ENCODE results near the gene GNAT1. TPM values are rescaled to one million over a fixed set of nuclear protein-coding genes. Genes with fewer than 3 reads are reported as not detected.

Gene GNAT1
- total RNA-seq, 2 donors from 2014 or later, result 0.54 TPM; not detected in 1

DNA sequence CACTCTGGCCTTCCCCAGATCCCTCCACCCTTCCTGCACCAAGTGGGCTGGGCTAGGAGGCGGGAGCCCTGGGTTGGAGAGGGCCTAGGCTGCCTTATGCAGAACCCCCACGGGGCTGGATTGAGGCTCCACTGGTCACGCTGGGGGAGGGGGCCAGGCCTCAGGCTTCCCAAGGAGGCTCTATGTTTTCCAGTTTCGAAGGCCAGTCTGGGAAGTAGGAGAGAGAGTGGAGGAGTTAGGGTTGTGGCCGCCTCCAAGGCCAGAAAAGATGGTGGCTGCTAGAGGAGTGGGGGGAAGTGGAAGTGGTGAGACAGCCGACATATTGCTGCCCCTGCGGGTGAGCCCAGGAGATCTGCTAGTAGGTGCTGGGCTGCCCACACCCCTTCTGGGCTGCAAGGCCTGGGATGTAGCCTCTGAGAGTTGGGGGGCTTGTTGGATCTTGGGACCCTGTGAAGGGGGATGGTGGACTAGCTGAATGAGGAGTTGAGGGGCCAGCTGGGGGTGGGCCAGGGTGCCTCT lies 45.8 kb downstream of the GNAT1 start:
- DNase-seq (ENCODE audit: low spot score), result no peak
- TF ChIP-seq, protein P1, sequence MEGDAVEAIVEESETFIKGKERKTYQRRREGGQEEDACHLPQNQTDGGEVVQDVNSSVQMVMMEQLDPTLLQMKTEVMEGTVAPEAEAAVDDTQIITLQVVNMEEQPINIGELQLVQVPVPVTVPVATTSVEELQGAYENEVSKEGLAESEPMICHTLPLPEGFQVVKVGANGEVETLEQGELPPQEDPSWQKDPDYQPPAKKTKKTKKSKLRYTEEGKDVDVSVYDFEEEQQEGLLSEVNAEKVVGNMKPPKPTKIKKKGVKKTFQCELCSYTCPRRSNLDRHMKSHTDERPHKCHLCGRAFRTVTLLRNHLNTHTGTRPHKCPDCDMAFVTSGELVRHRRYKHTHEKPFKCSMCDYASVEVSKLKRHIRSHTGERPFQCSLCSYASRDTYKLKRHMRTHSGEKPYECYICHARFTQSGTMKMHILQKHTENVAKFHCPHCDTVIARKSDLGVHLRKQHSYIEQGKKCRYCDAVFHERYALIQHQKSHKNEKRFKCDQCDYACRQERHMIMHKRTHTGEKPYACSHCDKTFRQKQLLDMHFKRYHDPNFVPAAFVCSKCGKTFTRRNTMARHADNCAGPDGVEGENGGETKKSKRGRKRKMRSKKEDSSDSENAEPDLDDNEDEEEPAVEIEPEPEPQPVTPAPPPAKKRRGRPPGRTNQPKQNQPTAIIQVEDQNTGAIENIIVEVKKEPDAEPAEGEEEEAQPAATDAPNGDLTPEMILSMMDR (IDR thresholded peaks at IDR 0.05), result no peak
- Histone ChIP-seq H3K4me1 (ENCODE audit: control insufficient read depth in 1 of 2, low read depth in 2 of 2) (peaks cover 32 to 49% of the 10 kb centered on the region in 2 donors), H3K4me3 (peak overlapping the region; percentile 81), H3K9me3 (no peaks in the 10 kb centered on the region), H3K27ac (peak overlapping the region; percentile 94 to 96), H3K36me3 (no peaks in the 10 kb centered on the region), H3K27me3 (replicated peaks; ENCODE audit: insufficient read depth) (no peaks in the 10 kb centered on the region)
- ATAC-seq (ENCODE audit: insufficient number of reproducible peaks, low FRiP score, low read depth), result no peak

- ATAC-seq (ENCODE audit: insufficient number of reproducible peaks, low FRiP score, low read depth) (peak; percentile 33), DNase-seq (ENCODE audit: low spot score) (peak; percentile 66)
- TF ChIP-seq, protein P1 (IDR thresholded peaks at IDR 0.05), result no peak
- Histone ChIP-seq H3K36me3 (no peaks in the 10 kb centered on the region), H3K27me3 (replicated peaks; ENCODE audit: insufficient read depth) (no peaks in the 10 kb centered on the region), H3K27ac (peak overlapping the region; percentile 94 to 96), H3K4me3 (peak overlapping the region; percentile 81), H3K9me3 (no peaks in the 10 kb centered on the region), H3K4me1 (ENCODE audit: control insufficient read depth in 1 of 2, low read depth in 2 of 2) (peaks cover 39 to 56% of the 10 kb centered on the region in 2 donors)
These were observed 46.5 kb downstream of the GNAT1 start for GRCh38 chr3:50237754-50238548.

- H3K27ac ChIP-seq, result peak overlapping the region; percentile 94 to 96
- no peaks in the 10 kb centered on the region for H3K36me3 ChIP-seq
- DNase-seq (ENCODE audit: low spot score) (no peak), ATAC-seq (ENCODE audit: insufficient number of reproducible peaks, low FRiP score, low read depth) (peak; percentile 37)
- peak overlapping the region; percentile 81 for H3K4me3 ChIP-seq
- no peaks in the 10 kb centered on the region for H3K9me3 ChIP-seq
- H3K4me1 ChIP-seq (ENCODE audit: control insufficient read depth in 1 of 2, low read depth in 2 of 2), result peaks cover 46 to 62% of the 10 kb centered on the region in 2 donors
- no peaks in the 10 kb centered on the region for H3K27me3 ChIP-seq (replicated peaks; ENCODE audit: insufficient read depth)
- TF ChIP-seq, protein P1 (IDR thresholded peaks at IDR 0.05), result no peak
These were observed 47.2 kb downstream of the GNAT1 start for GRCh38 chr3:50238549-50239026.

DNA sequence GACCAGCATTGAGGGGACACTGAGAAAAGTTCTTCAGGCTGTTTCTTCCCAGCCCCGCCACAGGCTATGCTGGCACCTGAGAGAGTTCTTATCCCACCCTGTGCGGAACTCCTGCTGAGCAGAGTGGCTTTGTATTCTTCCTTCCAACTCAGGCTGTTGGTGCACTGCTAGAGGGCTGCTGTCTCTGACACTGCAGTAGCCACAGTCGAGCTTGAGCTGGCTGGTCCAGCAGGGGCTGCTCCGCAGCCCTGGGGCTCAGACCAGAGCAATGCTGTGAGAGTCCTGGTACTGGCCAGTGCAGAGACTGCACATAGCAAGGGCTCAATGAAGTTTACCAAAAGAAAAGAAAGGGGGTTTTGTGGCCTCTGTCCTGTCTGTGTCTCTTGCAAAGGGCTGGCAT lies 48.2 kb downstream of the GNAT1 start:
- peak overlapping the region; percentile 94 to 96 for H3K27ac ChIP-seq
- H3K4me3 ChIP-seq, result no peak overlapping the region
- H3K4me1 ChIP-seq (ENCODE audit: control insufficient read depth in 1 of 2, low read depth in 2 of 2), result peaks cover 54 to 73% of the 10 kb centered on the region in 2 donors
- no peak for ATAC-seq (ENCODE audit: insufficient number of reproducible peaks, low FRiP score, low read depth)
- H3K9me3 ChIP-seq, result no peaks in the 10 kb centered on the region
- no peak for DNase-seq (ENCODE audit: low spot score)
- TF ChIP-seq, protein P1 (IDR thresholded peaks at IDR 0.05), result no peak
- H3K27me3 ChIP-seq (replicated peaks; ENCODE audit: insufficient read depth), result no peaks in the 10 kb centered on the region
- H3K36me3 ChIP-seq, result no peaks in the 10 kb centered on the region

- peaks cover 66 to 81% of the 10 kb centered on the region in 2 donors for H3K4me1 ChIP-seq (ENCODE audit: control insufficient read depth in 1 of 2, low read depth in 2 of 2)
- no peaks in the 10 kb centered on the region for H3K27me3 ChIP-seq (replicated peaks; ENCODE audit: insufficient read depth)
- TF ChIP-seq, protein P1 (IDR thresholded peaks at IDR 0.05), result no peak
- peak overlapping the region; percentile 33 to 89 for H3K27ac ChIP-seq
- no peaks in the 10 kb centered on the region for H3K36me3 ChIP-seq
- DNase-seq (ENCODE audit: low spot score) (no peak), ATAC-seq (ENCODE audit: insufficient number of reproducible peaks, low FRiP score, low read depth) (no peak)
- H3K4me3 ChIP-seq, result no peak overlapping the region
- H3K9me3 ChIP-seq, result no peaks in the 10 kb centered on the region
These were observed 49.8 kb downstream of the GNAT1 start for GRCh38 chr3:50241163-50241562.
